Fibroblast of the aortic adventitia (primary cell): ENCODE results near the gene HNMT. TPM values are rescaled to one million over a fixed set of nuclear protein-coding genes. Genes with fewer than 3 reads are reported as not detected.
"Not testable (repeated sequence)": the region's sequence is repeated elsewhere in the genome, so short reads cannot be mapped to it uniquely, and the experiment has no call there.

Experiments
- DNase-seq: peaks from one replicate; pipeline ENCODE4 v3.0.0-alpha.2; 2010; ENCODE audit warnings: low read depth
- H3K4me3 ChIP-seq: 2 replicates; pipeline ENCODE4 v1.5.1; 2011; ENCODE audit warnings: low read depth, mild to moderate bottlenecking, control low read depth, low read length, moderate library complexity
- total RNA-seq: library from RNA; depleted of rRNA; stranded (reverse); fragments of >200 nt; gene quantifications from 2 replicates; pipeline ENCODE4 v1.2.3, GENCODE V29; 2012; ENCODE audit warnings: low replicate concordance
- TF ChIP-seq, protein P1 (sequence below): IDR thresholded peaks from 2 replicates; pipeline ENCODE4 v1.5.1; 2011; ENCODE audit warnings: mild to moderate bottlenecking, low read length, control low read depth, inconsistent platforms; ENCODE audit not compliant: insufficient read depth

Gene HNMT
- total RNA-seq, 1 donor: 32.2 TPM

DNA sequence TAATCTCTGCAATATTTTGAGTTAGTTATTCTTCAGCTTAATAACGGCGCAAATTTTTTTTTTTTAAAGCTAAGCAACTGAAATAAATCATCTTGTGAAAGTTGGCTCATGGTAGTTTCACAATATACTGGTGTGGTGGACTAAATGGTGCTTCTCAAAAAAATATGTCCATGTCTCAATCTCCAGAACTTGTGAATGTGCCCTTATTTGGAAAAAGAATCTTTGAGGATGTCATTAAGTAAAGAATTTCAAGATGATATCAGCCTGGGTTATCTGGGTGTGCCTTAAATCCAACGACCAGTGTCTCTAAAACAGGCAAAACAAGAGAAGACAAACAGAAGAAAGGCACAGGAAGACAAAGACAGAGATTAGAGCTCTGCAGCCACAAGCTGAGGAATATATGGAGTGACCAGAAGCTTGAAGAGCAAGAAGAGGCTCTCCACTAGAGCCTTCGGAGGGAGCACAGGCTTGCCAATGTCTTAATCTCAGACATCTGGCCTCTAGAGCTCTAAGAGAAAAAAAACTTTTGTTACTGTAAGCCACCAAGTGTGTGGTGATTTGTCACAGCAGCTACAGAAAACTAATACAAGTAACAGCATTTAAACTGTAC, 71.4 kb downstream of the HNMT start:
- no peak overlapping the region for H3K4me3 ChIP-seq
- peak; percentile 51 for DNase-seq
- TF ChIP-seq, protein P1, sequence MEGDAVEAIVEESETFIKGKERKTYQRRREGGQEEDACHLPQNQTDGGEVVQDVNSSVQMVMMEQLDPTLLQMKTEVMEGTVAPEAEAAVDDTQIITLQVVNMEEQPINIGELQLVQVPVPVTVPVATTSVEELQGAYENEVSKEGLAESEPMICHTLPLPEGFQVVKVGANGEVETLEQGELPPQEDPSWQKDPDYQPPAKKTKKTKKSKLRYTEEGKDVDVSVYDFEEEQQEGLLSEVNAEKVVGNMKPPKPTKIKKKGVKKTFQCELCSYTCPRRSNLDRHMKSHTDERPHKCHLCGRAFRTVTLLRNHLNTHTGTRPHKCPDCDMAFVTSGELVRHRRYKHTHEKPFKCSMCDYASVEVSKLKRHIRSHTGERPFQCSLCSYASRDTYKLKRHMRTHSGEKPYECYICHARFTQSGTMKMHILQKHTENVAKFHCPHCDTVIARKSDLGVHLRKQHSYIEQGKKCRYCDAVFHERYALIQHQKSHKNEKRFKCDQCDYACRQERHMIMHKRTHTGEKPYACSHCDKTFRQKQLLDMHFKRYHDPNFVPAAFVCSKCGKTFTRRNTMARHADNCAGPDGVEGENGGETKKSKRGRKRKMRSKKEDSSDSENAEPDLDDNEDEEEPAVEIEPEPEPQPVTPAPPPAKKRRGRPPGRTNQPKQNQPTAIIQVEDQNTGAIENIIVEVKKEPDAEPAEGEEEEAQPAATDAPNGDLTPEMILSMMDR: no peak

DNA sequence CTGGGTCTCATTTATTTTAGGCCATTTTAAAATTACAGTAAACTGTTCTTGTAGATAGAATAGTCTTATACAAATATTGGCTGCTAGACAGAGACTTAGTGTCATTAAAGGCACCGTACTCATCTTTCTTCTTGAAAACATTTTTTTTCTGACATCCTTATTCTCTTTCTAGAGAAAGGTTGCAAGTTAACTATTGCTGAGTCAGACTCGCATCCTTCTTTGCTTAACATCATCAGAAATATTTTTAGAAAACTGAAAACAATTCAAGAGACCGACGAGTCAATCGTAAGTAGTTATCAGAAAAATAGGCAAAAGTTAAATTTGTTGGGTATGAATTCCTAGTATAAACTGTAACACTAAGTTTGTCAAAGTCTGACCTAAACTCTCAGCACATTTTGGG, 72.2 kb downstream of the HNMT start:
- H3K4me3 ChIP-seq: no peak overlapping the region
- TF ChIP-seq, protein P1: no peak
- peak; percentile 14 for DNase-seq

DNA sequence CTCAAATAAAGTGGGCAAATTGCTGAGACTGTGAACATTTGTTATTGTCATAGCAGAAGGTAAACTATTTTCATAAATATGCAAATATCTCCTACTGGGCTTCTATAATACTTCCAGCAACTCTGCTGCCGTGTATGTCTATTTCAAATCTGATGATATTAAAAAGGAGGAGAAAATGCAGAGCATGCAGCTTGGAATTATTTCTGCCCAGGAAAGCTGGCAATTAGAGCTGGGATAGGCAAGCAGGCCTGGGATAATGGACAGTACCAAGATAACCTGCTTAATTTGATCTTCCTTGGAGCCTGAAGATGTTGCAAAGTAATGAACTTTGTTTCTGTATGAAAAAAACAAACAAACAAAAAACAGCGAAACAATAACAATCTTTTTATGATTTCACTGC, 72.8 kb downstream of the HNMT start:
- no peak for DNase-seq
- TF ChIP-seq, protein P1: no peak
- H3K4me3 ChIP-seq: no peak overlapping the region

DNA sequence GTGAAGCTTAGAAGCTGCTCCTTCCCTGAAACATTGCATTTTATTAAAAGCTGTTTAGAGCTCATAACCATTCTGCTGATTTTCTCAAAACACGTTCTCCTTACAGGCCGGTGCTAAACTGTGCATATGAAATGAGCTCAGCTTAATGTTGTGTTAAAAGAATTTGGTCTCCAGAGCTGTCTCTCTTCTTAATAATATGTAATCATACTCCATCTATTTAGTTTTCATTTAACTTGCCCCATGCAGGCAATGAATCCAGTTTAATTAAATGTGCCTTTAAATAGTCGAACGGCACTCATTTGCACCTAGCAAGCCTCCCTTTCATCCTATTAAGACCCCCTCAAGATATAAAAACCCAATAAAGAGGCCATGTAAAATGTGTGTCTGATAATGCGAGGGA, 76.3 kb downstream of the HNMT start:
- no peak for DNase-seq
- no peak overlapping the region for H3K4me3 ChIP-seq
- TF ChIP-seq, protein P1: no peak

DNA sequence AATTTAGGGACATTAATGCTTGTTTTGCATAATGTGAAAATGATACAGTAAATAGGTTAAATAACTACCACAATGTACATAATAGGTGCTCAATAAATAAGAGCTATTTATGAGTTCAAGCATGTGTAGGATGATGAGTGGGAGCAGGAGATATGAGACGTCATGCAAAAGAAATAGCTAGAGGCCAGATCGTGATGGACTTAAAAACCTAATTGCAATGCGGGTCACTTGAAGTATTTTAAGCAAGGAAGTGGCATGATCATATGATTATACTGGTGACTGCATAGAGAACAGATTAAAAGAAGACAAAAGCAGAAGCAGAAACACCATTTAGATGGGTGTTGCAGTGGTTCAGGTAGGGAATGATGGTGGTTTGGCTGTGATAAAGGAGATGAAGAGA, 78.0 kb downstream of the HNMT start:
- TF ChIP-seq, protein P1: no peak
- H3K4me3 ChIP-seq: no peak overlapping the region
- no peak for DNase-seq

DNA sequence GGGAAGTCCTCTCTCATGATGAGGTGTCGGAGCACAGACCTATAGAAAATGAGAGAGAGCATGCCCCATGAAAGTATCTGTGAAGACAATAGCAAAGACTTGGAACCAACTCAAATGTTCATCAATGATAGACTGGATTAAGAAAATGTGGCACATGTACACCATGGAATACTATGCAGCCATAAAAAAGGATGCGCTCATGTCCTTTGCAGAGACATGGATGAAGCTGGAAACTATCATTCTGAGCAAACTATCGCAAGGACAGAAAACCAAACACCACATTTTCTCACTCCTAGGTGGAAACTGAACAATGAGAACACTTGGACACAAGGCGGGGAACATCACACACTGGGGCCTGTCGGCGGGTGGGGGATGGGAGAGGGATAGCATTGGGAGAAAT, 79.3 kb downstream of the HNMT start:
- DNase-seq, H3K4me3 ChIP-seq: not testable (repeated sequence)

DNA sequence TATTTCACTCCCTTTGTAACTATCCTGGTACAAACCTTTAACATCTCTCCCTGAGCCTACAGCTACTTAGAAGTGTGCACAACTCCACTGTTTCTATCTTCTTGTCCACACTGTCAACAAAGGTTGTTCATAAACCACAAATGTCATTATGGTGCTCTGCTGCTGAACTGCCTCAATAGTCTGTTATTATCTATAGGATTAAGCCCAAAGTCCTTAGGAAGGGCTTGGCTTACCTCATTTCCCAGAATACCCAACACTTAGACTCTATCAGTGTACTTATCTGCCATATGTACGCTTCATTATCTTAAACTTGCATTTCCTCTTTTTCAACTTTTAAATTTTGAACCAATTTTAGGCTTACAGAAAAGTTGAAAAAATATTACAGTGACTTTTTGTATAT, 94.2 kb downstream of the HNMT start:
- H3K4me3 ChIP-seq: no peak overlapping the region
- no peak for DNase-seq
- TF ChIP-seq, protein P1: no peak
